Vagina (tissue), 2 donors: ENCODE results near the gene GID8.

Experiments used
- CTCF ChIP-seq, 3 experiments: fragments of 450-650 bp in 2 of 3; fragments of 200-600 bp in 1 of 3; sonication (generic) in 1 of 3; IDR thresholded peaks; one replicate each; pipeline ENCODE4 v1.5.1; 2017 to 2019; ENCODE audit warnings: antibody characterized with exemption in 3 of 3, mild to moderate bottlenecking in 2 of 3, moderate library complexity in 2 of 3
- POLR2A ChIP-seq, 2 donors: fragments of 450-650 bp; IDR thresholded peaks; one replicate each; pipeline ENCODE4 v1.6.1; 2017; ENCODE audit warnings: antibody characterized with exemption in 2 of 2, mild to moderate bottlenecking in 2 of 2, moderate library complexity in 2 of 2
- POLR2AphosphoS5 ChIP-seq, 2 donors: sonication (generic); formaldehyde crosslinking; IDR thresholded peaks; one replicate each; pipeline ENCODE4 v1.9.0; 2017; ENCODE audit warnings: antibody characterized with exemption in 2 of 2, mild to moderate bottlenecking in 2 of 2, low read depth in 1 of 2; ENCODE audit not compliant: insufficient read depth in 1 of 2

- TF ChIP-seq CTCF (IDR thresholded peaks at IDR 0.05) (no peak), POLR2AphosphoS5 (IDR thresholded peaks at IDR 0.05; ENCODE audit: insufficient read depth in 1 of 2, low read depth in 1 of 2) (no peak), POLR2A (IDR thresholded peaks at IDR 0.05) (no peak)
These were observed 41.4 kb downstream of the GID8 start for GRCh38 chr20:62979310-62979709.
